Measurements from ENCODE around the gene DSE.
"Not testable (repeated sequence)": the region's sequence is repeated elsewhere in the genome, so short reads cannot be mapped to it uniquely, and the experiment has no call there.

Gene DSE

GRCh38 chr6:116370760-116371119 lies at the start of gene DSE:
DSE (plus strand) TSS chr6:116370947; CDS start chr6:116399251, 28,304 bp downstream.
- H3K36me3 ChIP-seq (ENCODE audit: insufficient read depth, low read length): no peaks in the 10 kb centered on the region
- H3K79me2 ChIP-seq (ENCODE audit: control insufficient read depth, insufficient read depth, low read length, unreplicated experiment): peaks cover 29% of the 10 kb centered on the region
- peak within 1 kb of the TSS; percentile 73 for H3K27ac ChIP-seq (ENCODE audit: low read depth, low read length)
- H3K4me1 ChIP-seq (ENCODE audit: control insufficient read depth, insufficient read depth, low read length, unreplicated experiment): peaks cover 11% of the 10 kb centered on the region
- H3K27me3 ChIP-seq (ENCODE audit: insufficient read depth, low read length): no peaks in the 10 kb centered on the region
- peak within 1 kb of the TSS; percentile 84 for H3K4me3 ChIP-seq (ENCODE audit: low read depth, low read length)
- peak within 1 kb of the TSS; percentile 72 for H2AFZ ChIP-seq (ENCODE audit: low read length, unreplicated experiment)

GRCh38 chr6:116321933-116322332 lies 48.8 kb upstream of the DSE start:
- not testable (repeated sequence) for H3K4me3 ChIP-seq (ENCODE audit: low read depth, low read length); H2AFZ ChIP-seq (ENCODE audit: low read length, unreplicated experiment); H3K36me3 ChIP-seq (ENCODE audit: insufficient read depth, low read length); H3K27me3 ChIP-seq (ENCODE audit: insufficient read depth, low read length); H3K79me2 ChIP-seq (ENCODE audit: control insufficient read depth, insufficient read depth, low read length, unreplicated experiment); H3K27ac ChIP-seq (ENCODE audit: low read depth, low read length); H3K4me1 ChIP-seq (ENCODE audit: control insufficient read depth, insufficient read depth, low read length, unreplicated experiment)

- H2AFZ ChIP-seq (ENCODE audit: low read length, unreplicated experiment): no peak overlapping the region
- H3K36me3 ChIP-seq (ENCODE audit: insufficient read depth, low read length): no peaks in the 10 kb centered on the region
- no peaks in the 10 kb centered on the region for H3K27me3 ChIP-seq (ENCODE audit: insufficient read depth, low read length)
- H3K4me3 ChIP-seq (ENCODE audit: low read depth, low read length): no peak overlapping the region
- peaks cover 6% of the 10 kb centered on the region for H3K4me1 ChIP-seq (ENCODE audit: control insufficient read depth, insufficient read depth, low read length, unreplicated experiment)
- no peaks in the 10 kb centered on the region for H3K79me2 ChIP-seq (ENCODE audit: control insufficient read depth, insufficient read depth, low read length, unreplicated experiment)
- no peak overlapping the region for H3K27ac ChIP-seq (ENCODE audit: low read depth, low read length)
Observed at GRCh38 chr6:116323863-116324262, 46.9 kb upstream of the DSE start.

GRCh38 chr6:116325634-116326132 lies 45.1 kb upstream of the DSE start:
- H3K4me1 ChIP-seq (ENCODE audit: control insufficient read depth, insufficient read depth, low read length, unreplicated experiment); H2AFZ ChIP-seq (ENCODE audit: low read length, unreplicated experiment): not testable (repeated sequence)

GRCh38 chr6:116326181-116326671 lies 44.5 kb upstream of the DSE start:
- Histone ChIP-seq H3K27ac (ENCODE audit: low read depth, low read length) (no peak overlapping the region), H3K79me2 (ENCODE audit: control insufficient read depth, insufficient read depth, low read length, unreplicated experiment) (no peaks in the 10 kb centered on the region), H3K4me3 (ENCODE audit: low read depth, low read length) (no peak overlapping the region), H3K4me1 (ENCODE audit: control insufficient read depth, insufficient read depth, low read length, unreplicated experiment) (peaks cover 9% of the 10 kb centered on the region), H3K36me3 (ENCODE audit: insufficient read depth, low read length) (no peaks in the 10 kb centered on the region), H3K27me3 (ENCODE audit: insufficient read depth, low read length) (no peaks in the 10 kb centered on the region), H2AFZ (ENCODE audit: low read length, unreplicated experiment) (no peak overlapping the region)

More at GRCh38 chr6:116325634-116326132, 45.1 kb upstream of the DSE start:
- not testable (repeated sequence) for H3K27me3 ChIP-seq (ENCODE audit: insufficient read depth, low read length); H3K27ac ChIP-seq (ENCODE audit: low read depth, low read length); H3K4me3 ChIP-seq (ENCODE audit: low read depth, low read length); H3K79me2 ChIP-seq (ENCODE audit: control insufficient read depth, insufficient read depth, low read length, unreplicated experiment); H3K36me3 ChIP-seq (ENCODE audit: insufficient read depth, low read length)

GRCh38 chr6:116326996-116327395 lies 43.8 kb upstream of the DSE start:
- H3K27me3 ChIP-seq (ENCODE audit: insufficient read depth, low read length): no peaks in the 10 kb centered on the region
- no peak overlapping the region for H2AFZ ChIP-seq (ENCODE audit: low read length, unreplicated experiment)
- H3K27ac ChIP-seq (ENCODE audit: low read depth, low read length): no peak overlapping the region
- H3K79me2 ChIP-seq (ENCODE audit: control insufficient read depth, insufficient read depth, low read length, unreplicated experiment): no peaks in the 10 kb centered on the region
- no peaks in the 10 kb centered on the region for H3K36me3 ChIP-seq (ENCODE audit: insufficient read depth, low read length)
- H3K4me1 ChIP-seq (ENCODE audit: control insufficient read depth, insufficient read depth, low read length, unreplicated experiment): peaks cover 9% of the 10 kb centered on the region
- no peak overlapping the region for H3K4me3 ChIP-seq (ENCODE audit: low read depth, low read length)

GRCh38 chr6:116327803-116328527 lies 42.8 kb upstream of the DSE start:
- Histone ChIP-seq H3K4me3 (ENCODE audit: low read depth, low read length) (no peak overlapping the region), H3K27ac (ENCODE audit: low read depth, low read length) (no peak overlapping the region), H3K79me2 (ENCODE audit: control insufficient read depth, insufficient read depth, low read length, unreplicated experiment) (no peaks in the 10 kb centered on the region), H2AFZ (ENCODE audit: low read length, unreplicated experiment) (no peak overlapping the region), H3K36me3 (ENCODE audit: insufficient read depth, low read length) (no peaks in the 10 kb centered on the region), H3K27me3 (ENCODE audit: insufficient read depth, low read length) (no peaks in the 10 kb centered on the region), H3K4me1 (ENCODE audit: control insufficient read depth, insufficient read depth, low read length, unreplicated experiment) (peaks cover 9% of the 10 kb centered on the region)

GRCh38 chr6:116328528-116328903 lies 42.2 kb upstream of the DSE start:
- peaks cover 9% of the 10 kb centered on the region for H3K4me1 ChIP-seq (ENCODE audit: control insufficient read depth, insufficient read depth, low read length, unreplicated experiment)
- H3K27ac ChIP-seq (ENCODE audit: low read depth, low read length): no peak overlapping the region
- no peaks in the 10 kb centered on the region for H3K27me3 ChIP-seq (ENCODE audit: insufficient read depth, low read length)
- H3K79me2 ChIP-seq (ENCODE audit: control insufficient read depth, insufficient read depth, low read length, unreplicated experiment): no peaks in the 10 kb centered on the region
- no peak overlapping the region for H3K4me3 ChIP-seq (ENCODE audit: low read depth, low read length)
- no peaks in the 10 kb centered on the region for H3K36me3 ChIP-seq (ENCODE audit: insufficient read depth, low read length)
- H2AFZ ChIP-seq (ENCODE audit: low read length, unreplicated experiment): no peak overlapping the region

GRCh38 chr6:116329156-116329555 lies 41.6 kb upstream of the DSE start:
- Histone ChIP-seq H3K27ac (ENCODE audit: low read depth, low read length) (no peak overlapping the region), H3K4me1 (ENCODE audit: control insufficient read depth, insufficient read depth, low read length, unreplicated experiment) (peaks cover 9% of the 10 kb centered on the region), H3K27me3 (ENCODE audit: insufficient read depth, low read length) (no peaks in the 10 kb centered on the region), H2AFZ (ENCODE audit: low read length, unreplicated experiment) (no peak overlapping the region), H3K79me2 (ENCODE audit: control insufficient read depth, insufficient read depth, low read length, unreplicated experiment) (no peaks in the 10 kb centered on the region), H3K4me3 (ENCODE audit: low read depth, low read length) (no peak overlapping the region), H3K36me3 (ENCODE audit: insufficient read depth, low read length) (no peaks in the 10 kb centered on the region)

- H3K79me2 ChIP-seq (ENCODE audit: control insufficient read depth, insufficient read depth, low read length, unreplicated experiment): no peaks in the 10 kb centered on the region
- H3K4me3 ChIP-seq (ENCODE audit: low read depth, low read length): no peak overlapping the region
- no peaks in the 10 kb centered on the region for H3K27me3 ChIP-seq (ENCODE audit: insufficient read depth, low read length)
- no peak overlapping the region for H3K27ac ChIP-seq (ENCODE audit: low read depth, low read length)
- H2AFZ ChIP-seq (ENCODE audit: low read length, unreplicated experiment): no peak overlapping the region
- H3K36me3 ChIP-seq (ENCODE audit: insufficient read depth, low read length): no peaks in the 10 kb centered on the region
- H3K4me1 ChIP-seq (ENCODE audit: control insufficient read depth, insufficient read depth, low read length, unreplicated experiment): peaks cover 9% of the 10 kb centered on the region
Observed at GRCh38 chr6:116330511-116330910, 40.2 kb upstream of the DSE start.

- Histone ChIP-seq H3K79me2 (ENCODE audit: control insufficient read depth, insufficient read depth, low read length, unreplicated experiment) (no peaks in the 10 kb centered on the region), H3K4me3 (ENCODE audit: low read depth, low read length) (no peak overlapping the region), H2AFZ (ENCODE audit: low read length, unreplicated experiment) (no peak overlapping the region), H3K36me3 (ENCODE audit: insufficient read depth, low read length) (no peaks in the 10 kb centered on the region), H3K27me3 (ENCODE audit: insufficient read depth, low read length) (no peaks in the 10 kb centered on the region), H3K4me1 (ENCODE audit: control insufficient read depth, insufficient read depth, low read length, unreplicated experiment) (peaks cover 9% of the 10 kb centered on the region), H3K27ac (ENCODE audit: low read depth, low read length) (no peak overlapping the region)
Observed at GRCh38 chr6:116332096-116332495, 38.7 kb upstream of the DSE start.

All from ACC112 (cell line).